AML-193 (cell line): ENCODE data around the gene IRF4.
A peak's percentile ranks its signal among the peaks of the same experiment; 100 is the strongest.
"Not testable (repeated sequence)": the region's sequence is repeated elsewhere in the genome, so short reads cannot be mapped to it uniquely, and the experiment has no call there.

Source experiments
- DNase-seq, 2 experiments: peaks; one replicate each; lab custom pipeline; 2025; lab: John Stamatoyannopoulos, UW

Gene IRF4

GRCh38 chr6:422433-423054, 31.0 kb downstream of the IRF4 start:
- peak; percentile 26 to 41 for DNase-seq

GRCh38 chr6:423055-423798, 31.7 kb downstream of the IRF4 start:
- DNase-seq: no peak

GRCh38 chr6:423799-424345, 32.3 kb downstream of the IRF4 start:
- DNase-seq: no peak

GRCh38 chr6:424741-425417, 33.3 kb downstream of the IRF4 start:
- DNase-seq: no peak

- not testable (repeated sequence) for DNase-seq
Measured at GRCh38 chr6:425418-425788, 33.9 kb downstream of the IRF4 start.

- DNase-seq: not testable (repeated sequence)
Measured at GRCh38 chr6:426198-426738, 34.7 kb downstream of the IRF4 start.

- DNase-seq: no peak
Measured at GRCh38 chr6:428047-428603, 36.6 kb downstream of the IRF4 start.

- no peak for DNase-seq
Measured at GRCh38 chr6:429515-430121, 38.1 kb downstream of the IRF4 start.

- no peak for DNase-seq
Measured at GRCh38 chr6:431504-431903, 40.0 kb downstream of the IRF4 start.

- no peak for DNase-seq
Measured at GRCh38 chr6:431986-432385, 40.4 kb downstream of the IRF4 start.

- no peak for DNase-seq
Measured at GRCh38 chr6:434051-434705, 42.6 kb downstream of the IRF4 start.

GRCh38 chr6:435441-436307, 44.1 kb downstream of the IRF4 start:
- DNase-seq: no peak

GRCh38 chr6:436308-437036, 44.9 kb downstream of the IRF4 start:
- DNase-seq: no peak

- no peak for DNase-seq
Measured at GRCh38 chr6:437037-437392, 45.5 kb downstream of the IRF4 start.

GRCh38 chr6:438634-439170, 47.1 kb downstream of the IRF4 start:
- DNase-seq: no peak

- no peak for DNase-seq
Measured at GRCh38 chr6:439641-440167, 48.2 kb downstream of the IRF4 start.

GRCh38 chr6:441126-441920, 49.8 kb downstream of the IRF4 start:
- DNase-seq: no peak

- no peak for DNase-seq
Measured at GRCh38 chr6:443621-444159, 52.1 kb downstream of the IRF4 start.
